SH-SY5Y (cell line): ENCODE data around the gene KLK4.

Experiments
- GATA2 ChIP-seq: IDR thresholded peaks from 2 replicates; pipeline ENCODE4 v1.6.1; 2011; ENCODE audit warnings: mild to moderate bottlenecking, low read depth, low read length
- GATA3 ChIP-seq: IDR thresholded peaks from 2 replicates; pipeline ENCODE4 v1.6.1; 2011; ENCODE audit warnings: low read depth, mild to moderate bottlenecking, low read length, moderate library complexity

DNA sequence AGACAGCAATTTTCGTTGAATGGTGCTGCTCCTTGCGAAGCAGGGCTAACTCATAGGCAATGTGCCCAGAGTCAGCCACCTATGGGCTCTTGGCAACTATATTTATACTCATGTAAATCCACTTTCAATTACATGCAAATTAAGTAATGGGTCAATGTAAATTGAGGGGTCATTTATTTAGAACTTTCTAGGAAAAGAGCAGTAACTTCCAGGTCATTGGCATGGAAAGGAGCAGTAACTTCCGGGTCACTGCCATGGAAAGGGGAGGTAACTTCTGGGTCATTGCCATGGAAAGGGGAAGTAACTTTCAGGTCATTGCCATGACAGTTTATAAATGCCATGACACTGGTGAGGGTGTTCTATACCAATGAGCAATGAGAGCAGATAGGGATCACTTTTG is 11.6 kb downstream of the KLK4 start:
- TF ChIP-seq GATA2 = no peak
- TF ChIP-seq GATA3 = no peak
